HG03432 (cell line): ENCODE measurements around the gene SETD4.

ENCODE experiments used
- ATAC-seq: cut with Tn5 transposase; IDR thresholded peaks from one replicate; pipeline ENCODE4 v1.9.1; 2021; ENCODE audit warnings: mild to moderate bottlenecking, moderate library complexity; ENCODE audit not compliant: unreplicated experiment

Gene SETD4

DNA sequence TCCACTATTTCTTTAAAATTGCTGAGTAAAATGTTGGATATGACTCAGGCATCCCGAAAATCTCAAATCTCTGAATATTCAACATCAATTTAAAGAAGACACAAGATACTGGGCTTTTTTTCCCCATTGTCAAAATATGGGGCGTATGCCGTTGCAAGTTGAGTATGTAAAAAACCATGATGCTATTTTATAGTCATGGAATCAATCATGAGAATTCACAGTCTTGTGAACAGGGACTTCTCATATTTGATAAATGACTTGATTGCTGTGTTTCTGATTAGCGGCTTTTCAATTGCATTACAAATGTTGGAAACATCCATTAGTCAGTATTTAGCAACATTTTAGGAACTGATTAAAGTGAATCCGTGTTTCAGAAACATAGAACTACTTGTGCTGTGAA, 45.3 kb downstream of the SETD4 start:
- ATAC-seq, result no peak

DNA sequence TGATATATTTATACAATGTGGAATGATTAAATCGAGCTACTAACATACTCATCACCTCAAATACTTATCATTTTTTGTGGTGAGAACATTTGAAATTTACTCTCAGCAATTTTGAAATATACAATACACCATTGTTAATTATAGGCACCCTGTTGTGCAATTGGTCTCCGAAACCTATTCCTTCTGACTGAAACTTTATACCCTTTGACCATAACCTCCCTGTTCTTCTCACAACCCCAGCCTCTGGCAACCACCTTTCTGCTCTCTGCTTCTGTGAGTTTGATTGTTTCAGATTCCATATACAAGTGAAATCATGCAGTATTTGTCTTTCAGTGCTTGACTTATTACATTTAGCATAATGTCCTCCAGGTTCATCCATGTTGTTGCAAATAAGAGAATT, 49.5 kb downstream of the SETD4 start:
- ATAC-seq, result no peak

DNA sequence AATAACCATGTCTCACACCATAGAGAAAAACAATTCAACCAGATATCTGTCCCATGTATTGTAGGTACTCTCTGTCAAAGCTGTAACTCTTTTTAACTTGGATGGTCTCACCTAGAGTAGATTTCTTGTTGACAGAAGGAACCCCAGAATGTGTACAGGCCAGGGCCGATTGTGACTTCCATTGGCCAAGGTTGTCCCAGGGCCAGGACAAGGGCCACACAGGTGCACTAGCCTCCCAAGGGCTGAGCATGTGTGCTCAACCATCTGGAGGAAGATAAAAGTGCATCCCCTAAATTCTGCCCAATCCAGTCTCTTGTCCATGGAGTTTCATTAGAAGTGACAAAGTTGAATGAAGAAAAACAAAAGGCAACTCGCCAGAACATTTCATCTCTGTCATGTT, 51.8 kb downstream of the SETD4 start:
- ATAC-seq, result no peak

DNA sequence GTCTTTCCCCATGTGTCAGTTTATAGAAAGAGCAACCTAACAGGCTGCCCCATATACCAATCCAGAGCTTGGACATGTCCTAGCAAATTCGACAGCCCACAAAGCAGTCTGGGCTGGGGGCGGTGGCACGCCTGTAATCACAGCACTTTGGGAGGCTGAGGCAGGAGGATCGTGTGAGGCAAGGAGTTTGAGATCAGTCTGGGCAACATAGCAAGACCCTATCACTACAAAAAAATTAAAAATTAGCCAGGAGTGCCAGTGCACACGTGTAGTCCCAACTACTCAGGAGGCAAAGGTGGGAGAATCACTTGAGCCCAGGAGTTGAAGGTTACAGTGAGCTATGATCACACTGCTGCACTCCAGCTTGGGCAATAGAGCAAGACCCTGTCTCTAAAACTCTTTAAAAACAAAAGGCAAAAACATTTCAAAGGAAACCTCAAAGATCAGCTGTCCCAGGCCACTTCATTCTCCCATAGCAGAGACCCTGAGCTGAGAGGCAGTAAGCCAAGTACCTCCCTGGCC, 54.4 kb downstream of the SETD4 start:
- no peak for ATAC-seq

DNA sequence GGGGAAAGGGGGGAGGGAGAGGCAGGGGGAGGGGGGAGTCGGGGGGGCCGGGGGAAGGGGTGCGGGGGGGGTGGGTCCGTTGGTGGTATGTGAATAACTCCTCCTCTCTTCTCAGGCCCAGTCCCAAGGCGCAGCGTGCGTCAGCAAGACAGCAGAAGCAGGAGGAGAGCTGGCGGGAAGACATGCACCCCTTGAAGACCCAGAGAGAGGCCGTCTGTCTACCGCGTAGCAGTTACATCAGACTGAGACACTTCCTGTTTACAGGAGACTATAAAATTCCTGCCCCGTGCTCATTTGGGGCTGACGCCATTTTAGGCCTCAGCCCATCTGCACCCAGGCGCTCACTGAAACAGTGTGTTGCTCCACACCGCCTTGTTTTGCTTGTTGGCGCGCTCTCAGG, 55.3 kb downstream of the SETD4 start:
- ATAC-seq, result no peak

DNA sequence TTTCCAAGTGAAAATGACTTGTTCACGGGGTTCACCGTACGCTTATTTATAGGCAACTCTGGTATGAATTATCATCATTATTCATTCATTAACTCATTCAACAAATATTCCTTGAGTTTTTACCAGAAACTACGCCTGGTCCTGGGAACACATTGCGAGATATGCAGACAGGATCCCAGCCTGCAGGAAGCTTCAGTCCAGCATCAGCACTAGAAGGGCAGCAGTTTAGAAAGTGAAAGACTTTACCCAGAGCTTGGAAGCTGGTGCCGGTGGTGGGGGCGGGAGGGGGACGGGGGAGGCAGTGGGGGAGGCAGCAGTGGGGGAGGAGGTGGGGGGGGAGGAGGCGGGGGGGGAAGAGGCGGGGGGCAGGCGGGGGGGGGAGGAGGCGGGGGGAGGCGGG, 55.9 kb downstream of the SETD4 start:
- ATAC-seq, result no peak

DNA sequence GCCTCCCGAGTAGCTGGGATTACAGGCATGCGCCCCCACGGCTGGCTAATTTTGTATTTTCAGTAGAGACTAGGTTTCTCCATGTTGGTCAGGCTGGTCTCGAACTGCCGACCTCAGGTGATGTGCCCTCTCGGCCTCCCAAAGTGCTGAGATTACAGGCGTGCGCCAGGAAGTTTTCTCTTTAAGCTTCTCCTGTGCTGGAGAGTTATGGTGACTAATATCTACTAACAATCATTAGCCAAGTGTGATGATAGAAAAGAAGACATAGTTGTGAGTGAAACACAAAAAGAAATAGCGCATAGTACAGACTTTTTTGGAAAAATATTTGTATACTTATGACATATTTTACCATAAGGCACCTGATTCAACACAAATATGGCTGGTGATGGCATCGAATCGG, 56.5 kb downstream of the SETD4 start:
- ATAC-seq, result no peak

DNA sequence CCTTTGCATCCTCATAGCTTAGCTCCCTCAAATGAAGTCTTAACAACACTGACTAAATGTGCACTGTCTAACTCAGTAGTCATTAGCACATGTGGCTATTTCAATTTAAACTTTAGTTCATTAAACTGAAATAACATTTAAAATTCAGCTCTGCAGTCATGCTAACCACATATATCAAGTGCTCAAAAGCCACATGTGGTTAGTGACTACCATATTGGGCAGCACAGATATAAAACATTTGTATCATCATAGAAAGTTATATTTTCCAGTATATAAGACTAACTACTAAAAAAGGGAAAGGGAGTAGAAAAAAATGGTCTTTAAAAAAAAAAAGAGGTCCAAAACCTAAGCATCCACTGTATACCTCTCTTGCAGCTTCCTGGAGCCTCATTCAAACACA, 64.1 kb downstream of the SETD4 start:
- no peak for ATAC-seq

DNA sequence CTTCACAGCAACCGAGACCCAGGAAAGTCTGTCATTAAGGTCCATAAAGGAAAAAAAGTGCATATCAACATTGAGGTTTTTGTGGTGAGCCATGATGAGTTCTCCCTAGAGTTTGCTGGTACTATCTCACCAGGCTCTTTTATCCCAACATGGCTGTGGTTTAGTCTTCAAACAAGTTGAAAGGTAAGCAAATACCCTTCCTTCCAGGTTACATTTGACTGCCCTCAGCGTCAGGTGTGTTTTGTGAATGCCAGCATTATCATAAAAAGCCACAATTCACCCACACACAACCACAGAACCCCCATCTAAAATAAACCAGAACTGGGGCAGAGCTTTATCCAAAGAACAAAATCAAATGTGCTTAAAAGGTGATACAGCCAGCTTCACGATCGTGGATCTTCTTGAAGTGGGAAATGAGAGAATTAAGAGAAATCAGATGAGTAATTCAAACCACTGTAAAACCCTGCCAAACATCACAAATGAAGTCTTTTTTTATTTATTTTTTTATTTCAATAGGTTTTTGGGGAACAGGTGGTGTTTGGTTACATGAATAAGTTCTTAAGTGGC, 64.7 kb downstream of the SETD4 start:
- ATAC-seq, result no peak

DNA sequence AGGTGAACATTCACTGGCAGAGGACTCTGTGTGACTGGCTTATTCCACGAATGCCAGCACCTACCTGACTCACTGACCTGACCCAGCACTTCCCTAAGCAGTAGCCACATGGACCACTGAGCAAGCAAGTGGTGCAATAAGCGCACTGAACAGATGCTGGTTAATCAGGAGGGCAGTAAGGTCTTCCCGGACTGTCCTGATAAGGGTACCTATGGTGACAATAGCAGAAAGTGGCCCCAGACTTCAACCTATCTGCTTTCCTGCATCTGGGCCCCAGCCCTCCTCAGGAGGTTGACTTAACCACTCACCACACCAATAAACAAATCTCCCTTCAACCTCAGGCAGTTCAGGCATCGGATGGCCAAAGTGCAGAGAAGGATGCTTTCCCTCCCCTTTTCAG, 65.7 kb downstream of the SETD4 start:
- no peak for ATAC-seq

DNA sequence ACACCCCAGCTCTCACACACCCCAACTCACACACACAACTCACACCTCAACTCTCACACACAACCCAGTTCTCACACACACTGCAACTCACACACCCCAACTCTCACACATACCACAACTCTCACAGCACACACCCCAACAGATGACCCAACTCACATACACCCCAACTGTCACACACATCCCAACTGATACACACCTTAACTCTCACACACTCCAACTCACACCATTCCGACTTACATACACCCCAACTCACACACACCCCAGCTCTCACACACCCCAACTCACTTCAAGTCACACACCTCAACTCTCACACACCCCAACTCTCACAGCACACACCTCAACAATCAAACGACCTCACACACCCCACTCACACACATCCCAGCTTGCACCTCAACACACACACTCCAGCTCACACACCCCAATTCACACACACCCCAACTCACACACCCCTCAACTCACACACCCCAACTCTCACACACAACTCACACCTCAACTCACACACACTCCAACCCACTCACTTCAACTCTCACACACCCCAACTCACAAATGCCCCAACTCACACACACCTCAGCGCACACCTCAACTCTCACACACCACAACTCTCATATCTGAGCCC, 66.3 kb downstream of the SETD4 start:
- no peak for ATAC-seq

DNA sequence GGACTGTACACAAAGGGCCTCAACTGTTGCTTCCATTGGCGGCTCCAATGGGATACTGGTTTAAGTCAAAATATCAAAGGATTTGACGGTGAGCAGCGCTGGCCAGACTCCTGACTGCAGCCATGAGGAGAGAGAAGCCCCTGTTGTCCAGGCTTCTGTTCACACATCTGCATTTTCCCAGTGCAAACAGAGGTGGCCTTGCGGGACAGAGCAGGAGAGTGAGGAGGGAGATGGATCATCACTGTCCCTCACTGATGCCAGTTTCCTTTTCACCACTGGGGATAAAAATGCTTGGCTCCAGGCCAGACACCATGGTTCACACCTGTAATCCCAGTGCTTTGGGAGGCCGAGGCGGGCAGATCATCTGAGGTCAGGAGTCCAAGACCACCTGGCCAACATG, 69.2 kb downstream of the SETD4 start:
- ATAC-seq, result no peak

DNA sequence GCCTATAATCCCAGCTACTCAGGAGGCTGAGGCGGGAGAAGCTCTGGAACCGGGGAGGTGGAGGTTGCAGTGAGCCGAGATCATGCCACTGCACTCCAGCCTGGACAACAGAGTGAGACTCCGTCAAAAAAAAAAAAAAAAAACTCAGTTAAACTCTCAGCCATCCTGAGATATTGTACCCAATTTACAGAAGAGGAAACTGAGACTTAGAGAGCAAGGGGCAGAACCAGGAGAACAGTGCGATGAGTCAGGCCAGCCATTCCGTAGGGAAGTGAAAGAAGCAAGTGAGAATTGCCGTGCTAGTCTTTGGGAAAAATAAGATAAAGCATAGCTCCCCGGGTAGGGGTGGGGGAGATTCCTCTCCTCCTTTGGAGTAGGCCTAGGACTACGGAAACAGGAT, 69.7 kb downstream of the SETD4 start:
- ATAC-seq, result no peak

DNA sequence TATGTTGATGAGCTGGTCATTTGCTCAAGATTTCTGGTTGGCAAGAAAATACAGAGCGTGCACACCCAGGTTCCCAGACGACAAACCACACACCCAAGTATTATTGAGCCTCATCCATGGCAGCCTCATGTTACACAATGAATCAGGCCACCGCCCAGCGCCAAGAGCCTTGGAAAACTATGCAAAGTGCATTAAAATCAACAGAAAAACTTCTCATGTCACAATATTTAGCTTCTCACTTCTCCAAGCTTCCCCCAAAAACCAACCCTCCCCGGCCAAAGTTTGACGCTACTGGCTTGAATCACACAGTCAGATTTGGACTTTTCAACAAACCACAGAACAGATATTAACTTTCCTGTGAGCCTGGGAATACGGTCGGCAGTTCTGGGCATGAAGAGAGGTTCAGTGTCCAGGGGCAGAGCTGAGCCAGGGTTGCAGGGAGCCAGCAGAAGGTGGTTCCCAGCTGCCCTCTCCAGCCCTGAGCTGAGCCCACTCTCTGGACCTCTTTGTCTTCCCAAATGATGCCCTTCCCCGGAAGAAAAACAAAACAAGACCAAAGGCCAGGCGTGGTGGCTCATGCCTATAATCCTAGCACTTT, 71.1 kb downstream of the SETD4 start:
- no peak for ATAC-seq

DNA sequence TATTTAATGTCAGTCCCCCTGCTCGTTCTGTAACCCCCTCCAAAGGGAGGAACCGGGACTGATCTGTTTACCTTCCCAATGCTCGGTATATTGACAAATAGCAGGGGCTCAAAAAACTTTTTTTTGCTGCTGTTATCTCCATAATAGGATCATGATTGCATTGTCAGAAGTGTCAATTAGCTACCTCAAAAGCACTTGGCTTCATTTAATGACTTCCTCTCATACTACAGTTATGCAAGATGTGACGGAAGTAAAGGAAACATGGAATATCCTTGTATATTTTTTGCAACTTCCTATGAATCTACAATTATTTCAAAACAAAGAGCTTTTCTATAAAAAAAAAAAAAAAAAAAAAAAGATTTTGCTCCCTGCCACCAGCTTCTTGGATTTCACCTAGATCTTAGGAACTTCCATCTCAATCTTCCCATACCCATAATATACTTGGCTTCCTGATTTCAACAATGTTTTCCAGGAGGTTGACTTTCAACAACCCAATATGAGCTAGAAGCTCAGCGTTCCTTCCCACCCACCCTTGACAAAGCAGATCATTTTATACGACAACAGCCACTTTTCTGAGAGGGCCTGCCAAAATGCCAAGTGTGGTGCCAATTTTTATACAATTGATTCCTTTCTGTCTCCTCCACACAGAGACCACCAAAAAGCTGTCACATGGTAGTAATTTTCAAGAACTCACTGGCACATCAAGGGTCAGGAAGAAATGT, 71.7 kb downstream of the SETD4 start:
- ATAC-seq, result no peak

DNA sequence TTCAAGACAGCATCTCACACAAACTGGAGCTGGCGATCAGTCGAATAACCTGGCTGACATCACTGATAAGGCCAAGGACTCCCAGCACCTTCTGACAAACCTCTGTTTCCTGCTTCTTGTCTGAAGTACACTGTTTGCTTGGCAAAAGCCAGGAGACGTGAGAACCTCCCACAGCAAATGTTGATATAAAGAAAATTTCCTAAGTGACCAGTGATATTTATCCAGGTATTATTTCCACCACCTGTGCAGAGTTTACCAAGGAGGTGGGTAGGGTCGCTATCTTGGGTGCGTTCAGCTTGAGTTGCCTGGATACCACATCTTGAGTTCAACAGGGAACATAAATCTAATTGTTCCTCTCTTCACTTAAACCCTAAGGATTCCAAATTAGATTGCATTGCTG, 72.9 kb downstream of the SETD4 start:
- no peak for ATAC-seq

DNA sequence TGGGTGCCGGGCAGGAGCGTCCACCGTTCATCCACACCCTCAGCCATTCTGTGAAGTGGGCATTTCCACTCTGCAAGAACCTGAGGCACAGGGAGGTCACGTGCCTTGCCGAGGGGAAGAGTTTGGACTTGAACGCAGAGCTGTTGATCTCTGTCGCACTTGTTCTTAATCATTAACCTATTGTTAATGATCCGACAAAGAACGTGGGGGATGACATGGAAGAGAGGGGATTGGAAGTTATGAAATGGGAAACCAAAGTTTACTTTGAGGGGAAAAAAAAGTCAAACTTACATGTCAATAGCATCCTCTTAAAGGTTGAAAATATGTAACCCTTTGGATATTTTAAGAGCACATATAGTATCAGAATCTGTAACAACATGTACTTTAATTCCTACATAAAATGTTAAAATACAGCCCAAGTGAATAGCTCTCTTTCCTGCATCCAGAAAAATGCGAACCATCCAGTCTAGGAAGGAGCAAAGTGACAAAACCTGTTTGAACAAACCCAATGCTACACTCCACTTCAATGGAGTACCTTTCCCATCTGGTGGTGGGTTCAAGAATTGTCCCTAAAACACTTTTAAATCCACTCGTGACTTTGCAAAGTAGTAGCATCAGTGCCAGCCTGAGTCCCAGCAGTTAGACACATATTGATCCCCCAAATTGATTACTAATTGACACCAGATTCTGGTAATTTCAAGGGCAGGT, 75.5 kb downstream of the SETD4 start:
- ATAC-seq, result no peak
